Measurements from ENCODE around the gene GSS. TPM values are rescaled to one million over a fixed set of nuclear protein-coding genes. Genes with fewer than 3 reads are reported as not detected.

The GSS gene
- total and polyA plus RNA-seq, 4 donors = 32.6 to 52.7 (median 47.9) TPM

DNA sequence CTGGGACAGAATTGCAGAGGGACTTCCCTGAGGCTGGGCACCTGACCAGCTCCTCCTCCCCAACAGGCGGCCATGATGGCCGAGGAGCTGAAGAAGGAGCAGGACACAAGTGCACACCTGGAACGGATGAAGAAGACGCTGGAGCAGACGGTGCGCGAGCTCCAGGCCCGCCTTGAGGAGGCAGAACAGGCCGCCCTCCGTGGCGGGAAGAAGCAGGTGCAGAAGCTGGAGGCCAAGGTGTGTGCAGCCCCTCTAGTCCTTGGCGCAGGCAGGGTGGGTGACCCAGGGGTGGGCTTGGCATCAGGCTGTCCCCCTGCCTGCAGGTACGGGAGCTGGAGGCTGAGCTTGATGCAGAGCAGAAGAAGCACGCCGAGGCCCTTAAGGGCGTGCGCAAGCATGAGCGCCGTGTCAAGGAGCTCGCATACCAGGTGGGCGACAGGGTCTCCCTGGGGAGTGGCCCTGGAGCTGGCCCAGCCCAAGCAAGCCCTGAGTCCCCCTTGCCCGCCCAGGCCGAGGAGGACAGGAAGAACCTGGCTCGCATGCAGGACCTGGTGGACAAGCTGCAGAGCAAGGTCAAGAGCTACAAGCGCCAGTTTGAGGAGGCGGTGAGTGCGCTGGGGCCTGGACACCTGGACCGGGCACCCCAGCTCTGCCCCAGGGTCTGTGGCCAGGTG, 45.5 kb upstream of the GSS start:
- no peaks in the 10 kb centered on the region for H3K27me3 ChIP-seq (ENCODE audit: control insufficient read depth in 3 of 3, insufficient read depth in 3 of 3, low read length in 2 of 3)
- H3K4me3 ChIP-seq = no peak overlapping the region
- H3K36me3 ChIP-seq (ENCODE audit: control insufficient read depth in 4 of 4, insufficient read depth in 4 of 4, low read length in 4 of 4) = peaks cover 19 to 94% (median 38%) of the 10 kb centered on the region in 4 donors
- no peak overlapping the region for H3K9ac ChIP-seq (ENCODE audit: insufficient read depth in 1 of 2, low read length in 2 of 2)
- no peaks in the 10 kb centered on the region for H3K9me3 ChIP-seq (ENCODE audit: control insufficient read depth in 4 of 4, insufficient read depth in 3 of 4, low read length in 3 of 4)
- TF ChIP-seq, protein P1, sequence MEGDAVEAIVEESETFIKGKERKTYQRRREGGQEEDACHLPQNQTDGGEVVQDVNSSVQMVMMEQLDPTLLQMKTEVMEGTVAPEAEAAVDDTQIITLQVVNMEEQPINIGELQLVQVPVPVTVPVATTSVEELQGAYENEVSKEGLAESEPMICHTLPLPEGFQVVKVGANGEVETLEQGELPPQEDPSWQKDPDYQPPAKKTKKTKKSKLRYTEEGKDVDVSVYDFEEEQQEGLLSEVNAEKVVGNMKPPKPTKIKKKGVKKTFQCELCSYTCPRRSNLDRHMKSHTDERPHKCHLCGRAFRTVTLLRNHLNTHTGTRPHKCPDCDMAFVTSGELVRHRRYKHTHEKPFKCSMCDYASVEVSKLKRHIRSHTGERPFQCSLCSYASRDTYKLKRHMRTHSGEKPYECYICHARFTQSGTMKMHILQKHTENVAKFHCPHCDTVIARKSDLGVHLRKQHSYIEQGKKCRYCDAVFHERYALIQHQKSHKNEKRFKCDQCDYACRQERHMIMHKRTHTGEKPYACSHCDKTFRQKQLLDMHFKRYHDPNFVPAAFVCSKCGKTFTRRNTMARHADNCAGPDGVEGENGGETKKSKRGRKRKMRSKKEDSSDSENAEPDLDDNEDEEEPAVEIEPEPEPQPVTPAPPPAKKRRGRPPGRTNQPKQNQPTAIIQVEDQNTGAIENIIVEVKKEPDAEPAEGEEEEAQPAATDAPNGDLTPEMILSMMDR (IDR thresholded peaks at IDR 0.05; ENCODE audit: control extremely low read depth, extremely low read depth) = no peak
- no peak for DNase-seq
- WGBS, 2 donors = 94 to 99% methylated on average over 28 of the region's 28 CpGs
- H3K27ac ChIP-seq (ENCODE audit: low read depth in 1 of 2, low read length in 1 of 2) = no peak overlapping the region
- peaks cover 0 to 6% (median 0%) of the 10 kb centered on the region in 5 donors for H3K4me1 ChIP-seq (ENCODE audit: control insufficient read depth in 5 of 5, insufficient read depth in 5 of 5, low read length in 5 of 5)
- ATAC-seq (ENCODE audit: insufficient read depth, low FRiP score) = no peak

DNA sequence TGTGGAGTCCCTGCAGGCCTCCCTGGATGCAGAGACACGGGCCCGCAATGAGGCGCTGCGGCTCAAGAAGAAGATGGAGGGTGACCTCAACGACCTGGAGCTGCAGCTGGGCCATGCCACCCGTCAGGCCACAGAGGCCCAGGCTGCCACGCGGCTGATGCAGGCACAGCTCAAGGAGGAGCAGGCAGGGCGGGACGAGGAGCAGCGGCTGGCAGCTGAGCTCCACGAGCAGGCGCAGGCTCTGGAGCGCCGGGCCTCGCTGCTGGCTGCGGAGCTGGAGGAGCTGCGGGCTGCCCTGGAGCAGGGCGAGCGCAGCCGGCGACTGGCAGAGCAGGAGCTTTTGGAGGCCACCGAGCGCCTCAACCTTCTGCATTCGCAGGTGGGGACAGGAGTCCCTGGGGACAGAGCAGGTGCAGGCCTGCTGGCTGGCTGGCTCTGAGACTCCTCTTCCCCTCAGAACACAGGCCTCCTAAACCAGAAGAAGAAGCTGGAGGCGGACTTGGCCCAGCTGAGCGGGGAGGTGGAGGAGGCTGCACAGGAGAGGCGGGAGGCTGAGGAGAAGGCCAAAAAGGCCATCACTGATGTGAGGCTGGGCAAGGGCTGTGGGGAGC, 44.8 kb upstream of the GSS start:
- H3K4me3 ChIP-seq = no peak overlapping the region
- no peak for ATAC-seq (ENCODE audit: insufficient read depth, low FRiP score)
- TF ChIP-seq, protein P1 (IDR thresholded peaks at IDR 0.05; ENCODE audit: control extremely low read depth, extremely low read depth) = no peak
- H3K27ac ChIP-seq (ENCODE audit: low read depth in 1 of 2, low read length in 1 of 2) = no peak overlapping the region
- no peak for DNase-seq
- H3K9ac ChIP-seq (ENCODE audit: insufficient read depth in 1 of 2, low read length in 2 of 2) = no peak overlapping the region
- peaks cover 0 to 6% (median 0%) of the 10 kb centered on the region in 5 donors for H3K4me1 ChIP-seq (ENCODE audit: control insufficient read depth in 5 of 5, insufficient read depth in 5 of 5, low read length in 5 of 5)
- H3K9me3 ChIP-seq (ENCODE audit: control insufficient read depth in 4 of 4, insufficient read depth in 3 of 4, low read length in 3 of 4) = no peaks in the 10 kb centered on the region
- WGBS, 2 donors = 95 to 96% methylated on average over 28 of the region's 28 CpGs
- peaks cover 15 to 94% (median 36%) of the 10 kb centered on the region in 4 donors for H3K36me3 ChIP-seq (ENCODE audit: control insufficient read depth in 4 of 4, insufficient read depth in 4 of 4, low read length in 4 of 4)
- H3K27me3 ChIP-seq (ENCODE audit: control insufficient read depth in 3 of 3, insufficient read depth in 3 of 3, low read length in 2 of 3) = no peaks in the 10 kb centered on the region

DNA sequence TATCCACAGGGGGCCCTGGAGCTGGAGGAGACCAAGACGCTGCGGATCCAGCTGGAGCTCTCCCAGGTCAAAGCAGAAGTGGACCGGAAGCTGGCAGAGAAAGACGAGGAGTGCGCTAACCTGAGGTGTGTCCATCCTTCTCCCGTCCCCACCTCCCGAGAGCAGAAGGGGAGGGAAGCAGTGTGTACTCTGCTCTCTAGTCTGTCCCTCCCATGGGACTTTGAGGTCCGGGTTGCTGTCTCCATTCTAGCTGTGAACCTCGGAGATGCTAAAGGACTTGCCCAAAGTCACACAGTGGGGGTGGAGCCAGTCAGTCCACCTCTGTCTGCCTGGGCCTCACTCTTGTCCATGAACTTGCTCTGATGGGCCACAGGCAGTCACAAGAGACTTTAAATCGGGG, 44.2 kb upstream of the GSS start:
- Histone ChIP-seq H3K27me3 (ENCODE audit: control insufficient read depth in 3 of 3, insufficient read depth in 3 of 3, low read length in 2 of 3) (no peaks in the 10 kb centered on the region), H3K36me3 (ENCODE audit: control insufficient read depth in 4 of 4, insufficient read depth in 4 of 4, low read length in 4 of 4) (peaks cover 12 to 91% (median 30%) of the 10 kb centered on the region in 4 donors), H3K9me3 (ENCODE audit: control insufficient read depth in 4 of 4, insufficient read depth in 3 of 4, low read length in 3 of 4) (no peaks in the 10 kb centered on the region), H3K9ac (ENCODE audit: insufficient read depth in 1 of 2, low read length in 2 of 2) (no peak overlapping the region), H3K4me3 (no peak overlapping the region), H3K27ac (ENCODE audit: low read depth in 1 of 2, low read length in 1 of 2) (no peak overlapping the region), H3K4me1 (ENCODE audit: control insufficient read depth in 5 of 5, insufficient read depth in 5 of 5, low read length in 5 of 5) (peaks cover 0 to 6% (median 0%) of the 10 kb centered on the region in 5 donors)
- DNase-seq = no peak
- TF ChIP-seq, protein P1 (IDR thresholded peaks at IDR 0.05; ENCODE audit: control extremely low read depth, extremely low read depth) = no peak
- WGBS, 2 donors = 78 to 83% methylated on average over 9 to 10 of the region's 10 CpGs
- no peak for ATAC-seq (ENCODE audit: insufficient read depth, low FRiP score)

Data from lung (tissue), 12 donors.